Spleen (tissue), 7 donors: ENCODE results near the gene VEPH1.

Experiments used
- POLR2AphosphoS5 ChIP-seq, 3 donors: sonication (generic); formaldehyde crosslinking; IDR thresholded peaks; one replicate each; pipeline ENCODE4 v1.5.1; 2017; ENCODE audit warnings: antibody characterized with exemption in 3 of 3
- TF ChIP-seq, protein P1 (sequence below), 11 experiments: fragments of 200-600 bp in 7 of 11; fragments of 450-650 bp in 4 of 11; sonication (generic) in 4 of 11; IDR thresholded peaks in 8 of 11; conservative IDR thresholded peaks in 3 of 11; 1 replicate in 7 of 11; 2 replicates in 4 of 11; pipeline versions ENCODE4 v1.4.0 to v1.8.0; 2016 to 2021; ENCODE audit warnings: antibody characterized with exemption in 11 of 11, inconsistent platforms in 4 of 11, mild to moderate bottlenecking in 1 of 11
- donor health status: DM: no; HTN: no; CAD: no; lungs with moderate emphysema.
- donor health status: DM: no; HTN: no; CAD: no.
- donor health status: DM: no; HTN: no; CAD: no.

GRCh38 chr3:157459706-157460105, 43.5 kb downstream of the VEPH1 start:
- TF ChIP-seq, protein P1, sequence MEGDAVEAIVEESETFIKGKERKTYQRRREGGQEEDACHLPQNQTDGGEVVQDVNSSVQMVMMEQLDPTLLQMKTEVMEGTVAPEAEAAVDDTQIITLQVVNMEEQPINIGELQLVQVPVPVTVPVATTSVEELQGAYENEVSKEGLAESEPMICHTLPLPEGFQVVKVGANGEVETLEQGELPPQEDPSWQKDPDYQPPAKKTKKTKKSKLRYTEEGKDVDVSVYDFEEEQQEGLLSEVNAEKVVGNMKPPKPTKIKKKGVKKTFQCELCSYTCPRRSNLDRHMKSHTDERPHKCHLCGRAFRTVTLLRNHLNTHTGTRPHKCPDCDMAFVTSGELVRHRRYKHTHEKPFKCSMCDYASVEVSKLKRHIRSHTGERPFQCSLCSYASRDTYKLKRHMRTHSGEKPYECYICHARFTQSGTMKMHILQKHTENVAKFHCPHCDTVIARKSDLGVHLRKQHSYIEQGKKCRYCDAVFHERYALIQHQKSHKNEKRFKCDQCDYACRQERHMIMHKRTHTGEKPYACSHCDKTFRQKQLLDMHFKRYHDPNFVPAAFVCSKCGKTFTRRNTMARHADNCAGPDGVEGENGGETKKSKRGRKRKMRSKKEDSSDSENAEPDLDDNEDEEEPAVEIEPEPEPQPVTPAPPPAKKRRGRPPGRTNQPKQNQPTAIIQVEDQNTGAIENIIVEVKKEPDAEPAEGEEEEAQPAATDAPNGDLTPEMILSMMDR (IDR thresholded peaks at IDR 0.05 in 8 of 11, conservative IDR thresholded peaks at IDR 0.05 in 3 of 11), result no peak
- no peak for TF ChIP-seq POLR2AphosphoS5 (IDR thresholded peaks at IDR 0.05)
